GM21529 (cell line): ENCODE measurements around the gene STMP1.
"Not testable (repeated sequence)": the region's sequence is repeated elsewhere in the genome, so short reads cannot be mapped to it uniquely, and the experiment has no call there.

Experiments used
- ATAC-seq: cut with Tn5 transposase; IDR thresholded peaks from one replicate; pipeline ENCODE4 v1.9.1; 2021; ENCODE audit not compliant: unreplicated experiment

STMP1 gene

DNA sequence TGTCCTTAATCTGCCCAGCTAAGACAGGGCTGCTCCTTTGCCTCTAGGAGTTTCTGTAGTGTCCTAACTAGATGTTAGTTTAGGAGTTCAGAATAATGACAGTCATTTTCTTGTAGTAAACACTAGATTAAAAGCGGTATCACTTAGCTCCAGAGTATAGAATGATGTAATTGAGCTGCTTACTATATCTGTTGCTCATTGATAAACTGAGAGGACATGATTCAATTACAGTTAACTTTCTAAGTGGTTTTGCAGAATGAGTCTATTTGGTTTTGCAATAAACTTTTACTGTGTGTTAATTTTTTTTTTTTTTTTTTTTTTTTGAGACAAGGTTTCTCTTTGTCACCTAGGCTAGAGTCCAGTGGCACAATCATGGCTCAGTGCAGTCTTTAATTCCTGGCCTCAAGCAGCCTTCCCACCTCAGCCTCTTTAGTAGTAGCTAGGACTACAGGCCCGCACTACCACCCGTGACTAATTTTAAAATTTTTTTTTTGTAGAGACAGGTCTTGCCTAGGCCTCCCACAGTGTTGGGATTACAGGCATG, 1.8 kb downstream of the STMP1 start:
- no peak for ATAC-seq

DNA sequence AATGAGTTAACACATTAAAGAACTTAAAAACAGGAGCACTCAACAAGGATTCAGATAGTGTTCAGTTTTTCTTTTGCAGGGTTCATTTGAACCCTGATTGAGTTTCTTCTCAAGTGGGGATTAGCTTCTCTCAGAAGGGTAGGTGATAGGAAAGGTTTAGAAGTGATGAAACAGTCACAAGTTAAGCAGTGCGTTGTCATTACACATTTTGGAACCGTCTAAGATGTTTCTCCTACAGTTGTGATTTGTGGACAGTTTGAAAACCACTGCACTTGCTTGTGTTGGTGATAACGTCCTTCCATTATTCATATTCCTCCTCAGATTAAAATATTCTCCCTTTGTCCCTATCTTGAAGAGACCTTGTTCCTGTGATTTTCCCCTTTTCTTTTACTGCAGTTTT, 2.7 kb downstream of the STMP1 start:
- no peak for ATAC-seq

DNA sequence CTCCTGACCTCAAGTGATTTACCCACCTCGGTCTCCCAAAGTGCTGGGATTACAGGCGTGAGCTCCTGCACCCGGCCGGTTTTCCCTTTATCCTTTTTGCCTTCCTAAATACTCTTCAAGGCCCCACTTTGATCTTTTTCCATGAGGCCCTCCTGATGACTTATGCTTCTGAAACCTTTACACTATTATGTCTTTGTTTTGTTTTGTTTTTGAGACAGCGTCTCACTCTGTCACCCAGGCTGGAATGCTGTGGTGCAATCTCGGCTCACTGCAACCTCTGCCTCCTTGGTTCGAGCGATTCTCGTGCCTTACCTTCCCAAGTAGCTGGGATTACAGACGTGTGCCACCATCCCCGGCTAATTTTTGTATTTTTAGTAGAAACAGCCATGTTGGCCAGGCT, 3.8 kb downstream of the STMP1 start:
- ATAC-seq: no peak

DNA sequence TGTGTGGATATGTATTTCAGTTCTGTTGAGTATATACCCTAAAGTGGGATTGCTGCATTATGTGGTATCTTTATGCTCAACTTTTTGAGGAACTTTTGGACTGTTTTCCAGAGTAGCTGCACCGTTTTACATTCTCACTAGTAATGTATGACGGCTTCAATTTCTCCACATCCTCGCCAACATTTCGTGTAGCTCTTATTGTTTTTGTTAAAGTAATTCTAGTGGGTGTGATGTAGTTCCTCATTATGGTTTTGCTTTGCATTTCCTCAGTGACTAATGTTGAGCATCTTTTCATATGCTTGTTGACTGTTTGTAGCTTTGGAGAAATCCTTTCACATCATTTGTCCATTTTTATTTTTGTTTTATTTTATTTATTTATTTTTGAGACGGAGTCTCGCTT, 4.5 kb downstream of the STMP1 start:
- ATAC-seq: no peak

DNA sequence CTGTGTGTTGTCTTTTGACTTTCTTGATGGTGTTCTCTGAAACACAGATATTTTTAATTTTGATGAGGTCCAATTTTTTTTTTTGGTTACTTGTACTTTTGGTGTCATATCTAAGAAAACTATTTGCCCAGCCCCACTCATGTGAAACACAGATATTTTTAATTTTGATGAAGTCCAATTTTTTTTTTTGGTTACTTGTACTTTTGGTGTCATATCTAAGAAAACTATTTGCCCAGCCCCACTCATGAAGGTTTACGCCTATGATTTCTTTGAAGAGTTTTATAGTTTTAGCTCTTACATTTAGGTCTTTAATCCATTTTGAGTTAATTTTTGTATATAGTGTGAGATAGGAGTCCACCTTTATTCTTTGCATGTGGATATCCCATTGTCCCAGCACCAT, 5.3 kb downstream of the STMP1 start:
- ATAC-seq: not testable (repeated sequence)

DNA sequence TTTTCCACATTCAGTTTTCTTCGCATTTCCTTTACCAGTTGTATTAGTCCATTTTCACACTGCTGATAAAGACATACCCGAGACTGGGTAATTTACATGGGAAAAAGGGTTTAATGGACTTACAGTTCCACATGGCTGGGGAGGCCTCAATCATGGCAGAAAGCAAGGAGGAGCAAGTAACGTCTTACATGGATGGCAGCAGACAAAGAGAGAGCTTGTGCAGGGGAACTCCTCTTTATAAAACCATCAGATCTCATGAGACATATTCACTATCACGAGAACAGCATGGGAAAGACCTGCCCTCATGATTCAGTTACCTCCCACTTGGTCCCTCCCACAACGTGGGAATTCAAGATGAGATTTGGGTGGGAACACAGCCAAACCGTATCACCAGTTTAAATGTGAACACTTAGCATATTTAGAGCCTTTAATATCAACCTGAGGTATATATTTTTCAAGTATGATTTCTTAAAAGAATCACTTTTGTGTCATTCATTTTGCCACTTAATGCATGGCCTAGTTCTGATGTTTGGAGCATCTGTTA, 6.6 kb downstream of the STMP1 start:
- not testable (repeated sequence) for ATAC-seq

DNA sequence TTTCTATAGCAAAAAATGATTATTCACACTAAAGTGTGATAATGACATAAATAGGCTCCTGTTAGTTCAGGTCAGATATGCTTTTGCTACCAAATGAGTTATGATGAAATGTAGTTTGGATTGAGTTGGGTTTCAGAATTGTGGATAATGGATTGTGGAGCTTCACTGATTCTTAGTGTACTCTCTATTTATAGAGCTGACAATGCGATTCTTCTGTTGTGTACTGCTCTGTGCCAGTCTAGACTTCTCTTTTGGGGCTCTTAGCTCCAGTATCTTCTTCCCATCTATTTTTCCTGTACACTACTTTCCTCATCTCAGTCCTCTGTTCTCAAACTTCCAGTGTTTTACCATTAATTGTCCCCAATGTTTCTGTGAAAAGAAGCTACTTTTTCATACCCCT, 7.5 kb downstream of the STMP1 start:
- ATAC-seq: no peak

DNA sequence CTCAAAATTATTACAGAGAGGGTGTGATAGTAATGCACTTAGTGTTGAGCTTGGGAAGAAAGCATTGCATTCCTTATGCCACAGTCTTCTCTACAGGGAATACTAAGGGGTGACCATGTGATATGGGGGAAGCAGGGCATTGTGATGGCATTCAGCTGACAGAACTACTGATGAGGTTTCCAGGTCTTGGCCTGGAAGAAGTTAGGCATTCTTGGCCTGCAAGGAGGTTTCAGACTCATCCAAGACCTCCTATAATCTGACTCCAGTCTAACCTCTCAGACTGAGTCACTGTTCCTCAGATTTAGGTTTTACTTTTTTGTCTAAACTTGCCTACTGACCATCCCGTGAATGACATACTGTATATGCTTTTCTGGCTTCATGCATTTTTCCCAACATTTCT, 7.9 kb downstream of the STMP1 start:
- ATAC-seq: no peak

DNA sequence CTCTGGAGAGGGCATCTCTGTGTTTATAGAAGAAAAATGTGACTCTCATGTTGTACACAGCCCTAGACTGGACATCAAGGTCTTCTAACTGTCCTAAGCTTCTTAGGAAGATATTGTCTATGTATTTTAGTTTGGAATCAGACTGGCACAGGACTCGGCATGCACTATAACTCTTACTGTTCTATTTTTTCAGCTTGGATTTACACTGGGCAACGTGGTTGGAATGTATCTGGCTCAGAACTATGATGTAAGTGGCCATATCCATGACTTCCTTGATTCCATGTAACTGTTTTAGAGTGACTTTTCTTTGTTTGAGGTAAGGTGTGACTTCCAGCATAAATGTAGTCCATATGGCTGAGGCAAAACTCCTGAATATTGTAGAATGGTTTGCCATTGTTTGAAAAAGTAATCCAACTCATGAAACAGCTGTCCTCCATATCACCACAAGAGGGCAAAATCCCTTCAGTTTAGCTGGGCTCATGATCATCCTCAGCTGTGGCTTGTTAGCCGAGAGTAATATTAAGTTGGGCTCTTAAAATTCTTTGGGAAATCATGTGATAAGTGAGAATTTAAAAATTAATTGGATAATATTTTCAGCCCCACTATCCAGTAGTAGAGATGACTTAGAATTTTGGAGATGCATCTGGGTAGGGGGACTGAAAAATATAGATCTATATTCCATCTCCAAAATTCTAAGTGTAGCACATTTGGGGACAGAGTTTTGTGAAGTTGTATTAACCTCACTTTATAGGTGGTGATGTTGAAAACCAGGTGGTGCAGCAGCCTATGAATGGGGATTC, 10.4 kb downstream of the STMP1 start:
- ATAC-seq: peak; percentile 78

DNA sequence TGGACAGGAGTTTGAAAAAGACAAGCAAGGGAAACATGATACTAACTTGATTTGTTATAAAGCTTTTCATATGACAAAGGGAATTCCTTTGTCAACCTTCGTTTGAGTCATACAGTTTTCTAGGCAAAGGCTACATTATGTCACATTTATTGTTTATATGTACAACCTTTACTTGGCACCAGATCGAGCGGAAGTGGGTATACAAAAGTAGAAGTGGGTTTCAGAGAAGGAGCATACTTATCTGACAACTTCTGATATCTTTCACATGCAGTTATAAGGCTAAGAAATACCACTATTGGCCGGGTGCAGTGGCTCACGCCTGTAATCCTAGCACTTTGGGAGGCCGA, 11.0 kb downstream of the STMP1 start:
- ATAC-seq: no peak

DNA sequence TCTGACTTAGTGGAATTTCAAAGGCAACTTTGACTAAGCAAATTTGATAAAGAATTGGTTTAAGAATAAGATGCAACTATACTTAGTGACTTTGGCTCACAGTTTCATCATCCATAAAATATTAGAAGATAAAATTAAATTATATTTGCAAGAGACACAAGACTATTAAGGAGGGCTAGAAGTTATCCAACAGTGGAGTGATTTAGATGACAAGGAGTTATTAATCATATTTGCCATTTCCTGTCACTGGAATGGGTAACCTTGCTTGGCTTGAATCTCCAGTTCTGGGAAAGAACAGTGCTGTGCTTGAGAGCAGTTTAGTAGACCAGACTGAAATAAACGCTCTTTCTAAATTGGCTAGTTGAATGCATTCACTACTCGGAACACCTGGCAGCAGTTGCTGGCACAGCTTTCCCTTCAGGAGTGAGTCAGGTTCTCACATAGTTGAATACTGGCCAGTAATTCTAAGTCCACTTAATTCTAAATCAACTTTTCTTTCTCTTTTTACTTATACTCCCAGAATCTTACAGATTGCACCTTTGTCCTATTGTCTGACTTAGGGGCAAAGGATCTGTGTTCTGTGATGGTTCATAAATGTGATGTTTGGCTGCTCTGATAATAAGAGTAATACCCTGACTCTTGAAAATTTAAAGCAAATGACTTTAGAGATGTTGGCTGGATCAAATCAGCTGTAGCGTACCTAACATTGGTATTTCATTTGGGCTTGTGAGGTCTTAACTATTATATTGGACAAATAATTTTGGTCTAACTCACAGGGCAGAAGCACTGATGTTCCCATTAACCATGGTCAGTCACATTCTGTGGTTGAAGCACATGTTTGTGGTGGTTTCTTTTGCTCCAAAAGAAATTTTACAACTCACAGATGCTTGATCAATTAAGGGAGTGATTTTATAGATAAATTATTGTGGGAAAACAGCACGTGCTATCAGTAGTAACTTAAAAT, 16.6 kb downstream of the STMP1 start:
- no peak for ATAC-seq

DNA sequence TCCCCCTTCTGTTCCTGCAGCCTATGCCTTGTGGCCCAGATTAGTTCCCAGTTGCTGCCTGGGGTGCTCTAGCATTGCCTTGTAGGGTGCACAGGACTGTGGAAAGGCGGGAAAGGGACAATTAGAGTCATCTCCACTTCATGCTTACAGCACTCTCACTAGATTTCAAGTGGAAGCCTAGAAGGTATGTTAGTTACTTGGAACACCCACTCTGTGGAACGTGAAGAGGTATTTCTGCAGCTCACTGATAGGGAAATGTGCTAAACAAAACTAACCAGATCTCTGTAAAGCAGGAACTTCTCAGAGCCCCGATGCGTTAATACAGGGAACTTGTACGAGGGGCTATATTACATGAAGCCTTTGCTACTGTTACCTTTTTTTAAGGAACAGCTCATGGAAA, 19.4 kb downstream of the STMP1 start:
- no peak for ATAC-seq

DNA sequence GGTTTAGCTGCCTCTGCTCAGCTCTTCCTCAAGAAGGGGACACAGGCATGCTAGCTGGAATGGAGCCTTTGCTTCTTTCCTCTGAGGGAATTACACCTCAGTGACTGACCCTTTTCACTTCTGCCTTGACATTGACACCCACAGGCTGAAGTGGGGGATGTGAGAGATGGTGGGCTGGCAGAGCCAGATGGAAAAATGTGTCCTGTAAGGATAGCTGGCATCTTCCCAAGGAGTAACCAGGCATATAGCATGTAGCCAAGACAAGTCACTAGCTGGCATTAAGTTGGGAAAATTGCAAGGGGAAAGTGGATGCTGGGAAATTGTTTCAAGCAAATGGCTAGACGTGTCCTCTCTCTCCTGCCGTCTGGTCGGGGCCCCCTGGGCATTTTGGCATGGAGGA, 19.9 kb downstream of the STMP1 start:
- no peak for ATAC-seq

DNA sequence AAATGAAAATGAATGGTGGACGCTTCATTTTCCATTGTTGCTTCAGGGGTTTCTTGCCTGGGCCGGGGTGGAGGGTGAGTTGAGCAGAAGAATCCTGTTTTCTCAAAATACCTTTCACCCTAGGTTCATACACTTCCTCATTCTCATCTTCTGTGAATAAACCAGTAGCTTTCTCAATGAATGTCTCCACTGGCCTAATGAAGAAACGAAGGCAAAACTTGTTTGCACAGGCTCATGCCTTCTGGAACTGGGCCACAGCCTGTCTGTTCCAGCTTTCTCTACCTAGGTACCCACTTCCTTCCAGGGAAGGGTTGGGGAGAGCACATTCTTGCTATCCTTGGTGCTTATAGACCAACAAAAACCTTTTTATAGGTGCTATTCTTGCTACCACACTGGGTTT, 21.3 kb downstream of the STMP1 start:
- no peak for ATAC-seq

DNA sequence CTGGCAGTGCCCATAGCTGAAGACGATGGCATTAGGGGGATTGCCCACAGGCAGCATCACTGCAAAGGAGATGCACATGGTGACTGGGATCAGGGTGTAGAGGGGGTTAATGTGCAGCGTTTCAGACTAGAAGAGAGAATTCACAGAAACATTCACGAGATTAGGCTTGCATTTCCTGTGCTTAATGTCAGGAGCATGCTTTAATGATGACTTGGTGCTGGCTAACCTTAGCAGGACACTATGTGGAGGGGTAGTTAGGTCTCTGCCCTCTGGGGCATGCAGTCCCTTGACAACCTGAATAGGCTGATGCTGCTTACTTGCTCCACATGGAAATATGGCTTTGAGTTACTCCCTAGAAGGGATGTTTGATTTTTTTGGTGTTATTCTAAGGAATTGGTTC, 21.8 kb downstream of the STMP1 start:
- no peak for ATAC-seq

DNA sequence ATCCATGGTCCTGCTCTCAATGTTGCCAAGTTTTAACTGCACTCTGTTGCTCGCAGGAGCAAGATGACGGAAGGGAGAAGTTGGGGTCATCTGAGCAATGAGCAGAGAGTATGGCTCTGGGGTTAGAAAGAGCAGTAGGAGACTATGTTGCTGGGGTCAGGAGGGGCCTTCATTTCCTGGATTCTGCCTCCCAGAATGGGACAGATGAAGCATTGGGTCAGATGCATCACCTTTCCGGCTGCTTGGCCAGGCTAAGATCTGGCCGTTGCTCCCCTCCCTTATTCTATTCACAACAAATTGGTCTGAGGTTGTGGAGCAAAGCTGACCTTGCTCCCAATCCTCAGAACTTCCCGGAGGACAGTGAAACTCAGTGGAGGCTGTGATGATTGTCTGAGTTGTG, 22.4 kb downstream of the STMP1 start:
- ATAC-seq: no peak

DNA sequence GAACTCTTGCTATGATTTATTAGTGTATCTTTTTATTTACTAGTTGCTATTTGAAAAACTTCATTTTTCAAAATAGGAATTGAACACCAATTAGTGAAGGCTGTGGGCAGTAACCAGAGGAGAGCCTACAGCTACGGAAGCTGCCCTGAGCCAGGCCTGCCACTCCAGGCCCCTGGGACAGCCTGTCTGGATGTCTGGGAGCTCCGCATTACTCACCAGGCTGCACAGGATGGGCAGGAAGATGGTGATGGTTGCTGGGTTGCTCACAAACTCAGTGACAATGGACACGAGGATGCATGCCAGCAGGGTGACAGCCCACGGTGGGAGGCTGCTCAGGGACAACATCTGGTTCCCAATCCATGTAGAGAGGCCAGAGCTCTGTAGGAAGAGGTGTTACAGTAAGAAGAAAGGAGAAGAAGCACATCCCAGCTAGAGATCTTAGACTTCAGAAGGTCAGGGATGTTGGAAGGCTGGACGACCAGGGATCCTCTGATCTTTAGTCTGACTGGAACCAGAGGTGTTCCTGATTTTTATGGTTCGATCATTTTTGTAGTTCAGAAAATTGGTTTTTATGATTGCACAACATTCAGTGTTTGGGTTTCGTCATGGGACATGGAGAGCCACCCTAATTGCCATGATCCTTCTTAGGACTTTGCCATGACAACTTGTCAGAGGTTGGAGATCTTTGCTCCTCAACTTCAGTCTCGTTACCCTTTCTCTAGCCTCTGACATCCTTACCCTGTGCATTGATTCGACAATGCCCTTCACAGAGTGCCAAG, 23.2 kb downstream of the STMP1 start:
- ATAC-seq: no peak

DNA sequence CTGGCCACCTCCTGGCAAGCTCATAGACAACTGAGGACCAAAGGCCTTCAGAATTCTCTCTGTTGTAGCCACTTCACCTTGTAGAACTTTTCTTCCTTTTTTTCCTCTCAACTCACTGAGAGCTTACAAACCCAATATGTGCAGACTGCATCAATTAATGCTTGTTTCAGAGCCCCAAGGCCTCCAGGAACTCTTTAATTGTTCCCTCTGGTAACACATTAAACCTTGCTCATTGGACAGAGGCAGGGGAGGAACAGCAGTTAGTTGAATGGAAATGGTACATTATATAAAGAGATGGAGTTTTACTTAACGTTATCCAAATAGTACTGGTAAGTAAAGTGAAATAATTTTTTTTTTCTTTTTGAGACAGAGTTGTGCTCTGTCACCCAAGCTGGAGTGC, 25.2 kb downstream of the STMP1 start:
- no peak for ATAC-seq

DNA sequence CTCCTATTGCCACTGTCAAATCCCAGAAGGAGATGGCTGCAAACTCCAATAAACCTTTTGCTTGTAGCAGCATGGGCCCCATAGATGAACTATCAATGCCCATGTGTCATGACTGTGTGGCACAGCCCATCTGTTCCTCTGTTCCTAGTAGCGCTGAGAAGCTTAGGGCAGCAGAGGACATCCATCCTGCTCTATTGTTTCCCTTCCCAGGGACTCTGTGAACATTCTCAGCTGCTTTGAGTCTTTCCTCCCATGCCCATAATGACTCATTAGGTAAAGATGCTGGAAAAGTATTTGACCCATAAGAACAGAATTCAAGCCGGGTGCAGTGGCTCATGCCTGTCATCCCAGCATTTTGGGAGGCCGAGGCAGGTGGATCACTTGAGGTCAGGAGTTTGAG, 28.3 kb downstream of the STMP1 start:
- no peak for ATAC-seq

DNA sequence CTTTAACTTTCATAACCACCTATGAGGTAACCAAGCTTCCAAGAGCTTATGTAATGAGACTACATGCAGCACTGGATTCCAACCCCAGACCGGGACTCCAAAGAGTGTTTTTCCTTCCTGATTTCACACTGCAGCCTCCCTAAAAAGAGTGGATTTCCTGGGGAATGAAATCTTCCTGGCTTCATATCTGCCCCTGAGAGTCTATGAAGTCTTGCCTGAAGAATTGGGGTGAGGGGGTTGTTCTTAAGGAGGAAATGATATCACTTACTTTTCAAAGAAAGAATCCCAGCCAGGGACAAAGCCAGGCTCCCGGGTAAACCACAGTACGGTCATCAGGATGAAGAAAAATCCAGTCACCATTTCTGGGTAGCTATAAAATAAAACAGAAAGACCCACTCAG, 29.7 kb downstream of the STMP1 start:
- ATAC-seq: no peak

DNA sequence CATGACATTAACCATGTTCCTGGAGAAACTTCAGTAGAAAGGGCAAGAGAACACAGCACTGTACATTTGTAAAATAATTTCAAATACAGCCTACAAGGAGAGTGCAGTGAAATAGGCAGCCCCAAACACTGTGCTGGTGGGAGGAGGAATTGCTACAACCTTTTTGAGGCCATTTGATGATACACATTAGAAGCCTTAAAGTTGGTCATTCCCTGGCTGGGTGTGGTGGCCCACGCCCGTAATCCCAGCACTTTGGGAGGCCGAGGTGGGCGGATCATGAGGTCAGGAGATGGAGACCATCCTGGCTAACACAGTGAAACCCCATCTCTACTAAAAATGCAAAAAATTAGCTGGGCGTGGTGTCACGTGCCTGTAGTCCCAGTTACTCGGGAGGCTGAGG, 30.3 kb downstream of the STMP1 start:
- not testable (repeated sequence) for ATAC-seq
